ENCODE results near the gene CBLB.

- TF ChIP-seq, protein P1, sequence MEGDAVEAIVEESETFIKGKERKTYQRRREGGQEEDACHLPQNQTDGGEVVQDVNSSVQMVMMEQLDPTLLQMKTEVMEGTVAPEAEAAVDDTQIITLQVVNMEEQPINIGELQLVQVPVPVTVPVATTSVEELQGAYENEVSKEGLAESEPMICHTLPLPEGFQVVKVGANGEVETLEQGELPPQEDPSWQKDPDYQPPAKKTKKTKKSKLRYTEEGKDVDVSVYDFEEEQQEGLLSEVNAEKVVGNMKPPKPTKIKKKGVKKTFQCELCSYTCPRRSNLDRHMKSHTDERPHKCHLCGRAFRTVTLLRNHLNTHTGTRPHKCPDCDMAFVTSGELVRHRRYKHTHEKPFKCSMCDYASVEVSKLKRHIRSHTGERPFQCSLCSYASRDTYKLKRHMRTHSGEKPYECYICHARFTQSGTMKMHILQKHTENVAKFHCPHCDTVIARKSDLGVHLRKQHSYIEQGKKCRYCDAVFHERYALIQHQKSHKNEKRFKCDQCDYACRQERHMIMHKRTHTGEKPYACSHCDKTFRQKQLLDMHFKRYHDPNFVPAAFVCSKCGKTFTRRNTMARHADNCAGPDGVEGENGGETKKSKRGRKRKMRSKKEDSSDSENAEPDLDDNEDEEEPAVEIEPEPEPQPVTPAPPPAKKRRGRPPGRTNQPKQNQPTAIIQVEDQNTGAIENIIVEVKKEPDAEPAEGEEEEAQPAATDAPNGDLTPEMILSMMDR (IDR thresholded peaks at IDR 0.05) = no peak
- TF ChIP-seq POLR2A (IDR thresholded peaks at IDR 0.05) = no peak
Measured at GRCh38 chr3:105869531-105869833, 670 bp upstream of the CBLB start.

Measured in ovary (tissue), 3 donors.